ENCODE data around the gene ZNF682. TPM values are rescaled to one million over a fixed set of nuclear protein-coding genes. Genes with fewer than 3 reads are reported as not detected.
"Not testable (repeated sequence)": the region's sequence is repeated elsewhere in the genome, so short reads cannot be mapped to it uniquely, and the experiment has no call there.

ZNF682 gene
- total and polyA plus RNA-seq, 2 of the 4 experiments (the other 2 are of a cell fraction): 1.7 to 4.8 TPM

GRCh38 chr19:20051841-20052768, 12.8 kb upstream of the ZNF682 start:
- H2BK20ac ChIP-seq (ENCODE audit: low read depth, low read length): no peak overlapping the region
- no peak overlapping the region for H2BK120ac ChIP-seq (ENCODE audit: low read depth, low read length)
- H2BK5ac ChIP-seq (ENCODE audit: low read depth, low read length, poor library complexity, severe bottlenecking): no peak overlapping the region
- peak overlapping the region; percentile 20; the same call in 1 of the 3 replicates for H2BK15ac ChIP-seq (ENCODE audit: low read depth, low read length)
- in situ Hi-C loops (cut with MboI; ENCODE audit: low sequenced_read_pairs): no loop called here
- H3K9ac ChIP-seq (ENCODE audit: low read depth, low read length): peak overlapping the region; percentile 56
- DNase-seq: peak; percentile 96
- peak overlapping the region; percentile 71 for H3K14ac ChIP-seq (replicated peaks; ENCODE audit: low read depth, low read length)
- no peak overlapping the region for H3K56ac ChIP-seq (ENCODE audit: extremely low read depth, insufficient read depth, low read length)
- dilution Hi-C loops (cut with HindIII; ENCODE audit: low sequenced_read_pairs, unreplicated experiment): no loop called here
- peak overlapping the region; percentile 80 for H2AK9ac ChIP-seq (replicated peaks; ENCODE audit: low read depth, low read length, poor library complexity)
- ChIA-PET POLR2A (ENCODE audit: unreplicated experiment) (no interaction called here), CTCF (no interaction called here)
- peak overlapping the region; percentile 69 for H4K91ac ChIP-seq (ENCODE audit: insufficient read depth, low read depth, low read length)
- no peaks in the 10 kb centered on the region for H3K27me3 ChIP-seq (ENCODE audit: control insufficient read depth, insufficient read depth, low read length)
- H3K23ac ChIP-seq (ENCODE audit: low read depth, low read length): peak overlapping the region; percentile 8; the same call in 1 of the 2 replicates
- TF ChIP-seq NFE2L2 (IDR thresholded peaks at IDR 0.05; ENCODE audit: low read depth, low read length): no peak
- peak; percentile 75 for TF ChIP-seq CEBPB (IDR thresholded peaks at IDR 0.05; ENCODE audit: low read depth, low read length)
- no peaks in the 10 kb centered on the region for H3K9me3 ChIP-seq (ENCODE audit: control insufficient read depth, insufficient read depth, low read length)
- peak overlapping the region; percentile 41 for H3K27ac ChIP-seq (ENCODE audit: insufficient read depth, low read length)
- H3K4me1 ChIP-seq (ENCODE audit: control insufficient read depth, insufficient read depth, low read length): no peaks in the 10 kb centered on the region
- H4K20me1 ChIP-seq (ENCODE audit: insufficient read depth, low read length): no peaks in the 10 kb centered on the region
- no peaks in the 10 kb centered on the region for H3K79me1 ChIP-seq (ENCODE audit: low read depth in 1 of 2, low read length in 2 of 2)
- no TSS peak for BruUV-seq (replicated peaks)
- peak; percentile 99 for ATAC-seq (ENCODE audit: low read depth)
- H3K4me3 ChIP-seq (ENCODE audit: insufficient read depth, low read depth, low read length): peak overlapping the region; percentile 81
- intact Hi-C loops (cut with micrococcal nuclease): loop anchor here (1.0 to 10.0 kb wide), 3 partner anchors 25 to 183 kb away; partner anchors contain the start of genes ZNF486 and ZNF90
- H4K5ac ChIP-seq (ENCODE audit: low read depth, low read length): peak overlapping the region; percentile 74
- peak overlapping the region; percentile 79 for H3K4me2 ChIP-seq (ENCODE audit: low read depth, low read length)
- no peaks in the 10 kb centered on the region; the same call in 1 of the 2 replicates for H3K9me1 ChIP-seq (ENCODE audit: insufficient read depth, low read length)
- no peak overlapping the region for H2AK5ac ChIP-seq (ENCODE audit: low read depth, low read length)
- peak overlapping the region; percentile 5; the same call in 1 of the 2 replicates for H3K18ac ChIP-seq (ENCODE audit: low read depth, low read length)
- 0% methylated on average over 10 of the region's 43 CpGs; no CpG with 5 or more reads in 1 of the 2 experiments for WGBS, 2 experiments (ENCODE audit: extremely low coverage in 2 of 2, insufficient read length in 1 of 2)
- H4K8ac ChIP-seq (ENCODE audit: low read depth in 2 of 2, low read length in 2 of 2): peak overlapping the region; percentile 88 to 97
- peak overlapping the region; percentile 84 for H3K4ac ChIP-seq (ENCODE audit: low read depth, low read length)
- no peaks in the 10 kb centered on the region for H3K36me3 ChIP-seq (ENCODE audit: control insufficient read depth, insufficient read depth, low read length)
- H2AFZ ChIP-seq (replicated peaks; ENCODE audit: low read length, poor library complexity): peak overlapping the region; percentile 92

GRCh38 chr19:20045742-20046141, 6.4 kb upstream of the ZNF682 start:
- H3K36me3 ChIP-seq (ENCODE audit: control insufficient read depth, insufficient read depth, low read length); intact Hi-C loops (cut with micrococcal nuclease); H2BK20ac ChIP-seq (ENCODE audit: low read depth, low read length); H3K9ac ChIP-seq (ENCODE audit: low read depth, low read length); ATAC-seq (ENCODE audit: low read depth); H3K4me2 ChIP-seq (ENCODE audit: low read depth, low read length); POLR2A ChIA-PET (ENCODE audit: unreplicated experiment); H3K56ac ChIP-seq (ENCODE audit: extremely low read depth, insufficient read depth, low read length); H2AFZ ChIP-seq (replicated peaks; ENCODE audit: low read length, poor library complexity); H3K4ac ChIP-seq (ENCODE audit: low read depth, low read length); H3K14ac ChIP-seq (replicated peaks; ENCODE audit: low read depth, low read length); H3K27ac ChIP-seq (ENCODE audit: insufficient read depth, low read length); H4K20me1 ChIP-seq (ENCODE audit: insufficient read depth, low read length); H3K9me3 ChIP-seq (ENCODE audit: control insufficient read depth, insufficient read depth, low read length); CTCF ChIA-PET; H4K8ac ChIP-seq (ENCODE audit: low read depth in 2 of 2, low read length in 2 of 2); in situ Hi-C loops (cut with MboI; ENCODE audit: low sequenced_read_pairs); H4K91ac ChIP-seq (ENCODE audit: insufficient read depth, low read depth, low read length); H3K79me1 ChIP-seq (ENCODE audit: low read depth in 1 of 2, low read length in 2 of 2); DNase-seq; H2BK15ac ChIP-seq (ENCODE audit: low read depth, low read length); H2AK5ac ChIP-seq (ENCODE audit: low read depth, low read length); H3K18ac ChIP-seq (ENCODE audit: low read depth, low read length); H4K5ac ChIP-seq (ENCODE audit: low read depth, low read length); H3K4me1 ChIP-seq (ENCODE audit: control insufficient read depth, insufficient read depth, low read length); H2BK5ac ChIP-seq (ENCODE audit: low read depth, low read length, poor library complexity, severe bottlenecking); H3K27me3 ChIP-seq (ENCODE audit: control insufficient read depth, insufficient read depth, low read length); H3K23ac ChIP-seq (ENCODE audit: low read depth, low read length); H3K9me1 ChIP-seq (ENCODE audit: insufficient read depth, low read length); dilution Hi-C loops (cut with HindIII; ENCODE audit: low sequenced_read_pairs, unreplicated experiment); H2BK120ac ChIP-seq (ENCODE audit: low read depth, low read length); H3K4me3 ChIP-seq (ENCODE audit: insufficient read depth, low read depth, low read length); H2AK9ac ChIP-seq (replicated peaks; ENCODE audit: low read depth, low read length, poor library complexity); BruUV-seq (replicated peaks): not testable (repeated sequence)
- no CpG with 5 or more reads among the region's 5 CpGs for WGBS, 2 experiments (ENCODE audit: extremely low coverage in 2 of 2, insufficient read length in 1 of 2)
